Neural progenitor cell (in vitro differentiated cells): Measurements from ENCODE around the gene TRPC4. TPM values are rescaled to one million over a fixed set of nuclear protein-coding genes. Genes with fewer than 3 reads are reported as not detected.
A peak's percentile ranks its signal among the peaks of the same experiment; 100 is the strongest.

Experiments used
- DNase-seq: peaks from one replicate; pipeline ENCODE4 v3.0.0-alpha.2; 2016; ENCODE audit warnings: low spot score
- H2AFZ ChIP-seq: fragments of 200-600 bp; sonication (generic); replicated peaks from 2 replicates; pipeline ENCODE4 v1.6.1; 2016; ENCODE audit warnings: antibody characterized with exemption
- H3F3A ChIP-seq: fragments of 200-600 bp; sonication (generic); 2 replicates; pipeline ENCODE4 v1.6.1; 2016; ENCODE audit warnings: antibody characterized with exemption, low read depth
- H3K27ac ChIP-seq: fragments of 200-600 bp; sonication (generic); 2 replicates; pipeline ENCODE4 v1.5.1; 2016; ENCODE audit warnings: mild to moderate bottlenecking
- H3K27me3 ChIP-seq: fragments of 200-600 bp; sonication (generic); 2 replicates; pipeline ENCODE4 v1.6.1; 2016; ENCODE audit warnings: mild to moderate bottlenecking, moderate library complexity
- H3K36me3 ChIP-seq: fragments of 200-600 bp; sonication (generic); 2 replicates; pipeline ENCODE4 v1.5.1; 2016
- H3K4me1 ChIP-seq: fragments of 200-600 bp; sonication (generic); 2 replicates; pipeline ENCODE4 v1.6.1; 2016; ENCODE audit warnings: mixed run types
- H3K4me2 ChIP-seq: fragments of 200-600 bp; sonication (generic); 2 replicates; pipeline ENCODE4 v1.6.1; 2016
- H3K4me3 ChIP-seq: fragments of 200-600 bp; sonication (generic); 2 replicates; pipeline ENCODE4 v1.5.1; 2016
- H3K79me2 ChIP-seq: fragments of 200-600 bp; sonication (generic); 2 replicates; pipeline ENCODE4 v1.6.1; 2016; ENCODE audit warnings: low read depth
- H3K9ac ChIP-seq: fragments of 200-600 bp; sonication (generic); 2 replicates; pipeline ENCODE4 v1.6.1; 2016
- H3K9me3 ChIP-seq: fragments of 200-600 bp; sonication (generic); 2 replicates; pipeline ENCODE4 v1.5.1; 2016; ENCODE audit warnings: low read depth
- H4K20me1 ChIP-seq: fragments of 200-600 bp; sonication (generic); 2 replicates; pipeline ENCODE4 v1.6.1; 2016; ENCODE audit warnings: low read depth
- H3K27ac Mint-ChIP-seq: 3 replicates; pipeline ENCODE4 v1.8.0; 2021; ENCODE audit warnings: mixed read lengths
- H3K27me3 Mint-ChIP-seq: 2 replicates; pipeline ENCODE4 v1.8.0; 2022; ENCODE audit warnings: low read depth, mild to moderate bottlenecking, inconsistent platforms, moderate library complexity, mixed read lengths; ENCODE audit not compliant: insufficient read depth
- H3K36me3 Mint-ChIP-seq: 3 replicates; pipeline ENCODE4 v1.8.0; 2021; ENCODE audit warnings: mixed read lengths
- H3K4me1 Mint-ChIP-seq: 3 replicates; pipeline ENCODE4 v1.8.0; 2021; ENCODE audit warnings: mixed read lengths
- H3K4me3 Mint-ChIP-seq: 3 replicates; pipeline ENCODE4 v1.8.0; 2021; ENCODE audit warnings: mild to moderate bottlenecking, moderate library complexity, mixed read lengths
- H3K9me3 Mint-ChIP-seq: 3 replicates; pipeline ENCODE4 v1.8.0; 2020; ENCODE audit warnings: mixed read lengths
- EZH2 ChIP-seq: fragments of 200-600 bp; sonication (generic); IDR thresholded peaks from 2 replicates; pipeline ENCODE4 v1.6.1; 2017; ENCODE audit warnings: antibody characterized with exemption, mild to moderate bottlenecking, moderate library complexity
- EZH2phosphoT487 ChIP-seq: fragments of 200-600 bp; sonication (generic); IDR thresholded peaks from 2 replicates; pipeline ENCODE4 v1.6.1; 2017; ENCODE audit warnings: antibody characterized with exemption
- total RNA-seq: library from RNA; depleted of rRNA; stranded (reverse); fragments of >200 nt; gene quantifications from 2 replicates; pipeline ENCODE4 v1.2.3, GENCODE V29; 2015; ENCODE audit warnings: low replicate concordance
- TF ChIP-seq, protein P1 (sequence below): fragments of 200-600 bp; sonication (generic); IDR thresholded peaks from 2 replicates; pipeline ENCODE4 v1.5.1; 2017; ENCODE audit warnings: antibody characterized with exemption, mild to moderate bottlenecking

The TRPC4 gene
- total RNA-seq, 1 donor from 2014 or later = 21.1 TPM

DNA sequence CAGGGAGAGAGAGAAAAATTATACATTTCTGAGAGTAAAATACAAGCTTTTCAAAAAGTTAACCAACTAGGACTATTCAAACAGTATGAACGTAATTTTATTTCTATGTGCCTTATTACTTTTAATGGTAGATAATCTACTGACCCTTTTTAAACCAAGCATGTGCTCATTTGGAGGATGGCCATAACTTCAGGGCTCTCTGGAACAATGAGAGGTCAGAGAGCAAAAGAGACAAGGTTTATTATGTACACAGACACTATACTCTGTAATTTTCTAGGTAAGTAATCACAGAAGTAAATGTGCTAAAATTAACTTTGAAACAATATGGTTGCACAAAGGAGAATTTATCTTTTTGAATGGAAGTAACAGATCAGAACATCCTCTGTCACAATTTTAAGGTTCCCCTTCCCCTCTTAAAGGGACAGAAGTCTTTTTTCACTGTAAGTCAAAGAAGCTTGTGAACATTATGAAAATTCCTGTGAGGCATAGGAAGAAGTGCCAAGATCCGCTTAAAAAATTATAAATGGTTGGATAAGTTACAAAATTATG lies 272.0 kb downstream of the TRPC4 start:
- H3K36me3 ChIP-seq = no peaks in the 10 kb centered on the region
- peak overlapping the region; percentile 57 for H2AFZ ChIP-seq
- H3K36me3 Mint-ChIP-seq = no peaks in the 10 kb centered on the region
- H3K27me3 ChIP-seq = no peaks in the 10 kb centered on the region
- no peaks in the 10 kb centered on the region for H3F3A ChIP-seq
- TF ChIP-seq EZH2 (no peak), EZH2phosphoT487 (no peak)
- TF ChIP-seq, protein P1, sequence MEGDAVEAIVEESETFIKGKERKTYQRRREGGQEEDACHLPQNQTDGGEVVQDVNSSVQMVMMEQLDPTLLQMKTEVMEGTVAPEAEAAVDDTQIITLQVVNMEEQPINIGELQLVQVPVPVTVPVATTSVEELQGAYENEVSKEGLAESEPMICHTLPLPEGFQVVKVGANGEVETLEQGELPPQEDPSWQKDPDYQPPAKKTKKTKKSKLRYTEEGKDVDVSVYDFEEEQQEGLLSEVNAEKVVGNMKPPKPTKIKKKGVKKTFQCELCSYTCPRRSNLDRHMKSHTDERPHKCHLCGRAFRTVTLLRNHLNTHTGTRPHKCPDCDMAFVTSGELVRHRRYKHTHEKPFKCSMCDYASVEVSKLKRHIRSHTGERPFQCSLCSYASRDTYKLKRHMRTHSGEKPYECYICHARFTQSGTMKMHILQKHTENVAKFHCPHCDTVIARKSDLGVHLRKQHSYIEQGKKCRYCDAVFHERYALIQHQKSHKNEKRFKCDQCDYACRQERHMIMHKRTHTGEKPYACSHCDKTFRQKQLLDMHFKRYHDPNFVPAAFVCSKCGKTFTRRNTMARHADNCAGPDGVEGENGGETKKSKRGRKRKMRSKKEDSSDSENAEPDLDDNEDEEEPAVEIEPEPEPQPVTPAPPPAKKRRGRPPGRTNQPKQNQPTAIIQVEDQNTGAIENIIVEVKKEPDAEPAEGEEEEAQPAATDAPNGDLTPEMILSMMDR = no peak
- no peak overlapping the region for H3K27ac ChIP-seq
- H3K79me2 ChIP-seq = no peaks in the 10 kb centered on the region
- H3K4me2 ChIP-seq = no peak overlapping the region
- H3K27me3 Mint-ChIP-seq = no peaks in the 10 kb centered on the region
- no peaks in the 10 kb centered on the region for H3K9me3 ChIP-seq
- H3K9me3 Mint-ChIP-seq = no peaks in the 10 kb centered on the region
- no peaks in the 10 kb centered on the region for H3K4me1 ChIP-seq
- H3K4me1 Mint-ChIP-seq = peaks cover 24% of the 10 kb centered on the region
- no peak overlapping the region for H3K27ac Mint-ChIP-seq
- no peak for DNase-seq
- H3K4me3 Mint-ChIP-seq = no peak overlapping the region
- no peak overlapping the region for H3K9ac ChIP-seq
- H3K4me3 ChIP-seq = no peak overlapping the region
- H4K20me1 ChIP-seq = no peaks in the 10 kb centered on the region

DNA sequence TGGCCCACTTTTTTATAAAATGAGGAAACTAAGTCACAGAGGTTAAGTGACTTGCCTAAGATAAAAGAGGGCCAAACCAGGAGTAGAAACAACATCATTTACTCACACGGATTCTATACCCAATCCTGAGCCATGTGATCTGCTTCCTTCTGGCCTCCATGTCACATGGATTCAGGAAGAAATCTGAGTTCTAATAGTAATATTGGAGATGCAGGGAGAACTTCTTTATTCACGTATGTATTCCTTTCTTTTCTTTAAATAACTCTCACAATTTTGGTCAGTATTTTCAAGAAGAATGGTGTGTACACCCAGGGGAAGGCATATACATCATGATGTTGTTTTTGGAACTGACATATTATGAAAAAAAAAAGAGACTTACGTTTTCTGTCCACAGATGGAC lies 272.8 kb downstream of the TRPC4 start:
- H3K79me2 ChIP-seq = no peaks in the 10 kb centered on the region
- H3F3A ChIP-seq = no peaks in the 10 kb centered on the region
- H3K4me1 Mint-ChIP-seq = peaks cover 21% of the 10 kb centered on the region
- H3K9me3 Mint-ChIP-seq = no peaks in the 10 kb centered on the region
- no peaks in the 10 kb centered on the region for H3K9me3 ChIP-seq
- no peak overlapping the region for H3K4me3 Mint-ChIP-seq
- H3K4me2 ChIP-seq = no peak overlapping the region
- H3K36me3 Mint-ChIP-seq = no peaks in the 10 kb centered on the region
- no peak for DNase-seq
- H3K36me3 ChIP-seq = no peaks in the 10 kb centered on the region
- no peak overlapping the region for H3K27ac ChIP-seq
- H3K27me3 Mint-ChIP-seq = no peaks in the 10 kb centered on the region
- no peak overlapping the region for H3K9ac ChIP-seq
- no peaks in the 10 kb centered on the region for H4K20me1 ChIP-seq
- no peaks in the 10 kb centered on the region for H3K27me3 ChIP-seq
- TF ChIP-seq EZH2phosphoT487 (no peak), EZH2 (no peak)
- TF ChIP-seq, protein P1 = no peak
- no peak overlapping the region for H2AFZ ChIP-seq
- no peak overlapping the region for H3K27ac Mint-ChIP-seq
- no peaks in the 10 kb centered on the region for H3K4me1 ChIP-seq
- no peak overlapping the region for H3K4me3 ChIP-seq

DNA sequence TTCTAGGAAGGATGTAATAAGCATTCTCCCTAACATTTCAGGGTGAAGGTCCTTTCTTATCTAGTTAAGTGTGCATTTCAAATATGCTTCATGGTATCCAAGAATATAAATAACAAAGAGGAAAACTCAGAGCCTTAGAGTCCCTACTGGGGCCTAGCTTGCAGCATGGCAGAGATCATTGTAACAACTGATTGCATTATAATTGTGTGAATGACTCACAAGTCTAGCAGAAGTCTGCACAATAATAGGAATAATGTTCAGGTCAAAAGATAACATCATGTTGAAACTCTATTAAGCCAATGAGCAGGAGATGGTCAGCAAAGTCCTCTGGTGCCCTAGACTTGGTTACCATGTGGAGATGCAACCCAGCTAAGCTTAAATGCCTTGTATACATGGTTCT lies 274.4 kb downstream of the TRPC4 start:
- H3K4me1 Mint-ChIP-seq = peaks cover 21% of the 10 kb centered on the region
- DNase-seq = no peak
- no peak overlapping the region for H3K9ac ChIP-seq
- TF ChIP-seq, protein P1 = no peak
- TF ChIP-seq EZH2 = no peak
- no peak for TF ChIP-seq EZH2phosphoT487
- H2AFZ ChIP-seq = peak overlapping the region; percentile 4
- no peaks in the 10 kb centered on the region for H3K27me3 ChIP-seq
- no peaks in the 10 kb centered on the region for H3K9me3 Mint-ChIP-seq
- no peaks in the 10 kb centered on the region for H3K36me3 ChIP-seq
- H3K27ac ChIP-seq = no peak overlapping the region
- H3K4me2 ChIP-seq = no peak overlapping the region
- H3K27me3 Mint-ChIP-seq = no peaks in the 10 kb centered on the region
- H3K27ac Mint-ChIP-seq = no peak overlapping the region
- no peaks in the 10 kb centered on the region for H3F3A ChIP-seq
- H3K4me1 ChIP-seq = no peaks in the 10 kb centered on the region
- H4K20me1 ChIP-seq = no peaks in the 10 kb centered on the region
- no peak overlapping the region for H3K4me3 Mint-ChIP-seq
- no peak overlapping the region for H3K4me3 ChIP-seq
- no peaks in the 10 kb centered on the region for H3K9me3 ChIP-seq
- H3K36me3 Mint-ChIP-seq = no peaks in the 10 kb centered on the region
- H3K79me2 ChIP-seq = no peaks in the 10 kb centered on the region
